ENCODE results near the gene KCNH2. TPM values are rescaled to one million over a fixed set of nuclear protein-coding genes. Genes with fewer than 3 reads are reported as not detected.

KCNH2 gene
- total RNA-seq, 4 donors from 2014 or later = 0.70 TPM; not detected in 3

- peaks cover 70% of the 10 kb centered on the region for H3K27me3 ChIP-seq
- WGBS = 75% methylated on average over 14 of the region's 16 CpGs
- no peaks in the 10 kb centered on the region for H3K9me3 ChIP-seq
- no peaks in the 10 kb centered on the region for H3K36me3 ChIP-seq
- H3K4me3 ChIP-seq = no peak overlapping the region
- peaks cover 23% of the 10 kb centered on the region for H3K4me1 ChIP-seq
- H3K27ac ChIP-seq = no peak overlapping the region
- no peak for DNase-seq (ENCODE audit: low spot score in 2 of 2)
- TF ChIP-seq CTCF (IDR thresholded peaks at IDR 0.05) = no peak
- no peak for TF ChIP-seq EP300 (IDR thresholded peaks at IDR 0.05)
- TF ChIP-seq POLR2A (IDR thresholded peaks at IDR 0.05) = no peak
- no peak for TF ChIP-seq POLR2AphosphoS5 (IDR thresholded peaks at IDR 0.05)
Observed at GRCh38 chr7:150971242-150972022, 6.7 kb downstream of the KCNH2 start.

GRCh38 chr7:150970424-150970823 is 7.7 kb downstream of the KCNH2 start:
- 75% methylated on average over 6 of the region's 11 CpGs for WGBS
- H3K4me3 ChIP-seq = no peak overlapping the region
- peaks cover 23% of the 10 kb centered on the region for H3K4me1 ChIP-seq
- H3K9me3 ChIP-seq = no peaks in the 10 kb centered on the region
- H3K27ac ChIP-seq = no peak overlapping the region
- TF ChIP-seq EP300 (IDR thresholded peaks at IDR 0.05) (no peak), POLR2A (IDR thresholded peaks at IDR 0.05) (no peak), POLR2AphosphoS5 (IDR thresholded peaks at IDR 0.05) (no peak), CTCF (IDR thresholded peaks at IDR 0.05) (no peak)
- no peaks in the 10 kb centered on the region for H3K36me3 ChIP-seq
- DNase-seq (ENCODE audit: low spot score in 2 of 2) = no peak
- H3K27me3 ChIP-seq = peaks cover 65% of the 10 kb centered on the region

GRCh38 chr7:150969475-150969874 is 8.6 kb downstream of the KCNH2 start:
- Histone ChIP-seq H3K4me1 (peaks cover 14% of the 10 kb centered on the region), H3K36me3 (no peaks in the 10 kb centered on the region), H3K9me3 (no peaks in the 10 kb centered on the region), H3K4me3 (no peak overlapping the region), H3K27me3 (peaks cover 65% of the 10 kb centered on the region), H3K27ac (no peak overlapping the region)
- no peak for TF ChIP-seq POLR2A (IDR thresholded peaks at IDR 0.05)
- no peak for TF ChIP-seq EP300 (IDR thresholded peaks at IDR 0.05)
- TF ChIP-seq CTCF (IDR thresholded peaks at IDR 0.05) = no peak
- no peak for TF ChIP-seq POLR2AphosphoS5 (IDR thresholded peaks at IDR 0.05)
- no peak for DNase-seq (ENCODE audit: low spot score in 2 of 2)
- WGBS = 63% methylated on average over 7 of the region's 7 CpGs

GRCh38 chr7:150968734-150969372 is 9.3 kb downstream of the KCNH2 start:
- Histone ChIP-seq H3K9me3 (no peaks in the 10 kb centered on the region), H3K4me3 (no peak overlapping the region), H3K27ac (no peak overlapping the region), H3K36me3 (no peaks in the 10 kb centered on the region), H3K27me3 (peaks cover 65% of the 10 kb centered on the region), H3K4me1 (peaks cover 8% of the 10 kb centered on the region)
- TF ChIP-seq CTCF (IDR thresholded peaks at IDR 0.05) (no peak), EP300 (IDR thresholded peaks at IDR 0.05) (no peak), POLR2AphosphoS5 (IDR thresholded peaks at IDR 0.05) (no peak), POLR2A (IDR thresholded peaks at IDR 0.05) (no peak)
- 33% methylated on average over 13 of the region's 16 CpGs for WGBS
- no peak for DNase-seq (ENCODE audit: low spot score in 2 of 2)

GRCh38 chr7:150968056-150968733 is 9.9 kb downstream of the KCNH2 start:
- Histone ChIP-seq H3K36me3 (no peaks in the 10 kb centered on the region), H3K27ac (no peak overlapping the region), H3K27me3 (peaks cover 66% of the 10 kb centered on the region), H3K4me3 (no peak overlapping the region), H3K4me1 (peaks cover 5% of the 10 kb centered on the region), H3K9me3 (no peaks in the 10 kb centered on the region)
- no peak for DNase-seq (ENCODE audit: low spot score in 2 of 2)
- no peak for TF ChIP-seq CTCF (IDR thresholded peaks at IDR 0.05)
- no peak for TF ChIP-seq POLR2A (IDR thresholded peaks at IDR 0.05)
- TF ChIP-seq POLR2AphosphoS5 (IDR thresholded peaks at IDR 0.05) = no peak
- no peak for TF ChIP-seq EP300 (IDR thresholded peaks at IDR 0.05)
- 83% methylated on average over 15 of the region's 15 CpGs for WGBS

Measured in suprapubic skin (tissue), 4 donors.